ENCODE data around the gene C18orf63.
A peak's percentile ranks its signal among the peaks of the same experiment; 100 is the strongest.
"Not testable (repeated sequence)": the region's sequence is repeated elsewhere in the genome, so short reads cannot be mapped to it uniquely, and the experiment has no call there.

Gene C18orf63

GRCh38 chr18:74286856-74287255, 28.8 kb upstream of the C18orf63 start:
- no peak for DNase-seq

- no peak for DNase-seq
Measured at GRCh38 chr18:74288041-74288440, 27.6 kb upstream of the C18orf63 start.

DNA sequence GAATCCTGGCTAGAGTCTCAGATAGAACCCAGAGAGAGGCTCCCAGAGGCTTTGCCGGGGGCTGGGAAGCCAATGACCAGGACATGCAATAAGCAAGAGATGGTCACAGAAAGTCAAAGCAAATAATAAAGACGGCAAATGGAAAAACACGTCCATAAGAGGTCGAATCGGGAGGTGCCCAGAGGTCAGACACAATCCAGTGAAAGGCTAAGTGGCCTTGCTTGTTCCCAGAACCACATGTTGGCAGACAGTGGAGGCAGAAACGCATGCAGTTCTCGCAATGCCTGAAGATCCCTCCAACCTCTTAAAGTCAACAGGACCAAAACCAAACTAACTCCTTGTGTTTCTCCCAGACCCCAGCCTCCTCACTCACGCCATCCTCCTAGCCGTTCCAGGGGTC, 26.9 kb upstream of the C18orf63 start:
- DNase-seq, result no peak

DNA sequence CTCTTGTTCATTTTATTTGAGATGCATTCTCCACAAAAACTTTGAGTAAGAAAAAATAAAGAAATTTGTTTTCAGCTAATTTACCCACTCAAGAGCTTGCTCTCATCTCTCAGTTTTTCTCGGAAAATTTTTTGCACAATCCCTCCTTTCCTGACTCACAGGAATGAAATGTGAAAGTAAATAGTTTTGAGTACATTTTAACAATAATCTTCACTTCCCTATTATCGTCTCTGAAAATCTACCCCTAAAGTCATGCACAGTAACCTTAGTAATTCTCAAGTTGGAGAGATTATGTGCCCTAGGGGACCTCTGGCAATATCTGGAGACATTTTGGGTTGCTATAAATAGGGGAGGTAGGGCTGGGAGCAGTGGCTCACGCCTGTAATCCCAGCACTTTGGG, 26.5 kb upstream of the C18orf63 start:
- DNase-seq, result no peak

DNA sequence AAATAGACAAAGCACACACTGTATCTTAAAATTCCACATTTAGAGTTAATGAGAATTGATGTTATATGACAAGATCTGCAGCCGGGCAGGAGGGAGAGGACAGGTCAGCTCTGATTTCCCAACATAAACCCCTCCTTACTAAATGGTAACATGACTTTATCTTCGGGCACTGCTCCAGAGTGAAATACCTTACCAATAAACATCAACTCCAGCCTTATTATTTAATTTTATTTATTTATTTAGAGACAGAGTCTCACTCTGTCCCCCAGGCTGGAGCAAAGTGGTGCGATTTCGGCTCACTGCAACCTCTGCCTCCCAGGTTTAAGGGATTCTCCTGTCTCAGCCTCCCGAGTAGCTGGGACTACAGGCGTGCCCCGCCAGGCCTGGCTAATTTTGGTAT, 25.6 kb upstream of the C18orf63 start:
- DNase-seq, result no peak

DNA sequence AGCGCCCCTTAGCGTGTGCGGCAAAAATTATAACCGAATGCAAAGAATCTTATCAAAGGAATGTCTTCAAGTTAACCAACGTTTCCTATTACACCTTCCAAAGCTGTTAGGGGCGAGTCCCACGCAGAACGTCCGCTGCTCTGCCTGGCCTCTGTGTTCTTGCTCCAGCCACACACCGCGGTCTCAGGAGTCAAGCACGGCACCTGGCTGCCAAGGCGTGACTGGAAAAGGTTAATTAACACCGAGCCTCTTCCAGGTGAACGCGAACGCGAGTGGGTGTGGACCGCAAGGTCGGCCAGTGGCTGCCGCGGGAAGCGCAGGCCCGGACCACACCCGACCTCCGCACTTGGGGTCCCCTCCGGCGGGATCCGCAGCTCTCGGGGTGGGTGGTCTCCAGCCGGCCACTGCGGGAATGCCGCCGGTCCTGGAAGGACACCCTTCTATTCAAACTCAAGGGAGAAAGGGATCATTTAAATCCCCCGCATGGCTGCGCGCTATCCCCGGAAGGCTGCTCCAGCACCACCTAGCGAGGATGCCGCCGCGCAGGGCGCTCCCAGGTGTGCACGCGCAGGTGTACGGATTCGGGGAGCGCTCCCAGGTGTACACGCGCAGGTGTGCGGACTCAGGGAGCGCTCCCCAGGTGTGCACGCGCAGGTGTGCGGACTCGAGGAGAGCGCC, 24.7 kb upstream of the C18orf63 start:
- peak; percentile 7 to 27 for DNase-seq

DNA sequence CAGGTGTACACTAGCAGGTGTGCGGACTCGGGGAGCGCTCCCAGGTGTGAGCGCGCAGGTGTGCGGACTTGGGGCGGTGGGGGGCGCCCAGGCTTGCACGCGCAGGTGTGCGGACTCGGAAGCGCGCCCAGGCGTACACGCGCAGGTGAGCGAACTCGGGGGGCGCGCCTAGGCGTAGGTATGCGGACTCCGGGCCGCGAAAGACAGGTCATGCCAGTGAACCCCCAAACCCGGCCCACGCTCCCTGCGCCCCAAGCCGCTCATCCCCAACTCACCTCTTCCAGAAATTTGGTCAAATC, 24.2 kb upstream of the C18orf63 start:
- DNase-seq, result no peak

DNA sequence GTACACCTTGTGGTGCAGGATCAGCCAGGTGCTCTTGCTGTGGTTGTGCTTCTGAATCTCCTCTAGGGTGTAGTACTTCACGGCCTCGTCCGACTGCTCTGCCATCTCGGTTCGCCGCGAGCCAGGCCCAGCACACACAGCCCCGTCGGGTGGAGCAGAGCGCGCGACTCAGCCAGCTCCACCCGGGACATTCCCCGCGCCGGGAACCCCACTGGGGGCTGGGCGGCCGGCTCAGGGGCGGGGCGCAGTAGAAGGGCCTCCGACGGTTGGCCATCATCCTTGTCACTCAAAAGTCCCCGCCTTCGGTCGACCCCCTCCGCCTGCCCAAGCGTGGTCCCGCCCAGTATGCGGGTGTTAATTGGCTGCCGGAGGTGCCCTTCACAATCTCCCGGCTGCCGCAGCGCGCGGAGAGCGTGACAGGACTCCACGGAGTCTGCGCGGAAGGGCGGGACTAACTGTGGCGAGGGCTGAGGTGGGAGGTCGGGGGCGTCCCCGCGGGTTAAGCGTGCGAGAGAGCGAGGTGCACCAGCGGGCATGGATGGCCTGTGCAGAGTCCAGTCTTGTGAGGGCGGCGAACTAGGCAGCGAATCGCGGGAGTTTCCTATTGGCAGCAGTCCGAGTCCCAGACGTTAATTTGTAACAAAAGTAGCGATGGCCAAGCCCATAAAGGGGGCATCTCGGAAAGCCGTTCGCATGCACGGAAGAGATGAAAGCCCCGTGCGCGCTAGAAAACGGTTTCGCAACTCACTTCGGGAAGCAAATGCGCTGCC, 23.7 kb upstream of the C18orf63 start, which contains the start of gene CYB5A:
CYB5A (minus strand) TSS at position 193 of the 770 bp plus-strand sequence; CDS start at position 105, 88 bp downstream.
- DNase-seq, result peak; percentile 89 to 90

DNA sequence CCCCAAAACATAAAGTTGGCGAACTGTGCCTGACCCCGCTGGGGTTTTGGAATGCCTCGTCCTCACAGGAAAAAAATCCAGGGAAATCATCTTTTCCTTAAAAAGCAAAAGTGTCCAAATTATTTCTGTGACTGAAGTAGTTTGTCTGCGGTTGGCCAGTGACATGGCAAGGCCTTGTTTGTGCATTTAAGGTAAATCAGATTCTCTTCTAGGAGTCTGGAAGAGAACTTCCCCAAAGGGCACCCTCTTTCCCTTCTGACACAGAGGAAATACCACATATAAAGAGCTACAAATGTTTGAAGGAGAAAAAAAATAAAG, 23.1 kb upstream of the C18orf63 start:
- DNase-seq, result no peak

GRCh38 chr18:74292982-74293381, 22.7 kb upstream of the C18orf63 start:
- DNase-seq, result not testable (repeated sequence)

GRCh38 chr18:74294526-74294925, 21.1 kb upstream of the C18orf63 start:
- DNase-seq, result no peak

GRCh38 chr18:74299162-74299561, 16.5 kb upstream of the C18orf63 start:
- DNase-seq, result no peak

GRCh38 chr18:74299746-74300145, 15.9 kb upstream of the C18orf63 start:
- DNase-seq, result no peak

DNA sequence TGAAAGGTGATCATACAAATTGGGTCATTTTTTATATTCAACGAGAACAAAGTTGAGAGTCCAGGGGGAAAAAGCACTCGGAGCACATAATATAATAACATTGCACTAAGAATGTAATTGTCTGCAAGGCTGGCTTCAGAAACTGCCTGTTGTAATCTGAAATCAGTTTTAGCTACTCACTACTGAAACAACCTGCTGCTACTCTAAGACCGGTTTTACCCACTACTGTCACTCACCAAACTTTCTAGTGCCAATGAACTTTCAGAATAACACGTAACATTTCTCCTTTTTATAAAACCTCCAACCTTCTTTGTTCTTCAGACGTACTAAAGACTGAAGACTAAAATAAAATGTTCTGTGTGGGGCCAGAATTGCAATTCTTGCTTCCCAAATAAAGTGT, 12.3 kb upstream of the C18orf63 start:
- no peak for DNase-seq

DNA sequence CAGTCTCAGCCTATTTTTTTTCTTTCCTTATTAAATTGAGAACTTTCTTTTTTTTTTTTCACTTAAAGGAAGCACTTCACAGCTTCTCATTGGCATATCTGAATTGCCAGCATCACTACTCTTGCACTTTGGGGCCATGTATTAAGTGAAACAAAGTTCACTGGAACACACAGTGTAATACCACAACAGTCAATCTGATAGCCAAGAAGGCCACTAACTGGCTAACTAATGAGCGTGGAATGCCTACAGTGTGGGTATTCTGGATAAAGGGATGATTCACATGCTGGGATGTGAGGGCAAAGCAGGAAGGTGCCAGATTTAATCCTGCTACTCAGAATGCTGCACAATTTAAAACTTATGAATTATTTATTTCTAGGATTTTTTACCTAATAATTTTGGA, 11.7 kb upstream of the C18orf63 start:
- DNase-seq, result no peak

GRCh38 chr18:74310411-74310810, 5.2 kb upstream of the C18orf63 start:
- DNase-seq, result no peak

GRCh38 chr18:74311000-74311399, 4.6 kb upstream of the C18orf63 start:
- no peak for DNase-seq

- no peak for DNase-seq
Measured at GRCh38 chr18:74314759-74315463, 728 bp upstream of the C18orf63 start.

- no peak for DNase-seq
Measured at GRCh38 chr18:74316257-74317170, 875 bp downstream of the C18orf63 start.

GRCh38 chr18:74326231-74326630, 10.6 kb downstream of the C18orf63 start:
- DNase-seq, result no peak

GRCh38 chr18:74326791-74327190, 11.2 kb downstream of the C18orf63 start:
- DNase-seq, result not testable (repeated sequence)

DNA sequence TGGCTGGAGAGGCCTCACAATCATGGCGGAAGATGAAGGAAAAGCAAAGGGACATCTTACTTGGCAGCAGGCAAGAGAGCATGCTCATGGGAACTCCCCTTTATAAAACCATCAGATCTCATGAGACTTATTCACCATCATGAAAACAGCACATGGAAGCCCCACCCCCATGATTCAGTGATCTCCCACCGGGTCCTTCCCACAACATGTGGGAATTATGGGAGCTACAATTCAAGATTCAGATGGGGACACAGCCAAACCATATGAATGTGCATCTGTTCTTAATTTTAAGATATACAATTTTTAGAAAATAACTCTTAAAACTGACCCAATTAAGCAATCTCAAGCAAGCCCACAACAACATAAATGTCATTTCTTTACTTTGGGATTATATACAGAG, 12.6 kb downstream of the C18orf63 start:
- DNase-seq, result no peak

GRCh38 chr18:74329688-74330205, 14.1 kb downstream of the C18orf63 start:
- DNase-seq, result no peak
